ENCODE results near the gene CHKA.

DNA sequence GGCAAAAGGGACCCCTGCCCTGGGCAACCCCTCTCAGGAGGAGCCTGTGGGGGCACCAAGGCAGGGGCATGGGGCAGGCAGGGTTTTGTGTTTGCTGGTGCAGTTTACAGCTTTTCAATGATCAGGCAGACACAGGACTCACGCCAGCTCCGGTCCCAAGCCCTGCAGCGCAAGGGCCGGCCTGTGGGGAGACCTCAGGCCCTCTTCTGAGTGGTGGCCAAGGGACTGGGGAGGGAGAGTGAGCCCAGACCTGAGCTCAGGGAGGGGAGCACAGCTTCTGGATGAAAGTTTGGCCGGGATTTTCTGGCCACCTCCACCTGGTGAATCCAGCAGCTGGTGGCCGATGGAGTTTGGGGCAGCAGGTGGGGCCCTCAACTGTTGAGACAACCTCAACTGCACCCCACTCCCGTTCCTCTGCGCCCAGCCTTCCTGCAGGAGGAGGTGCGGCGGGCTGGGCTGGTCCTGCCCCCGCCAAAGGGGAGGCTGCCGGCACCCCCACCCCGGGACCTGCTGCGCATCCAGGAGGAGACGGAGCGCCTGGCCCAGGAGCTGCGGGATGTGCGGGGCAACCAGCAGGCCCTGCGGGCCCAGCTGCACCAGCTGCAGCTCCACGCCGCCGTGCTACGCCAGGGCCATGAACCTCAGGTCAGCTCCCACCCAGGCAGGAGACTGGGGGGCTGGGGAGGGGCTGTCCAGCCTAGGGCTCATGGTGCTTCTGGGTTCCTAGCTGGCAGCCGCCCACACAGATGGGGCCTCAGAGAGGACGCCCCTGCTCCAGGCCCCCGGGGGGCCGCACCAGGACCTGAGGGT is 78.8 kb downstream of the CHKA start:
- TF ChIP-seq CTCF (IDR thresholded peaks at IDR 0.05) (no peak), POLR2A (IDR thresholded peaks at IDR 0.05) (no peak)

All from thyroid gland (tissue), 4 donors.